GM23248 (cell line): ENCODE results near the gene ZFYVE26.

Experiments used
- EZH2 ChIP-seq: fragments of 200-600 bp; sonication (generic); IDR thresholded peaks from 2 replicates; pipeline ENCODE4 v1.6.1; 2018; ENCODE audit warnings: antibody characterized with exemption, mild to moderate bottlenecking; ENCODE audit not compliant: insufficient read depth, poor library complexity, severe bottlenecking
- EZH2phosphoT487 ChIP-seq: fragments of 200-600 bp; sonication (generic); IDR thresholded peaks from 2 replicates; pipeline ENCODE4 v1.6.1; 2018; ENCODE audit warnings: antibody characterized with exemption, moderate library complexity, mild to moderate bottlenecking, low read depth; ENCODE audit not compliant: insufficient read depth

GRCh38 chr14:67763158-67763822, 53.1 kb downstream of the ZFYVE26 start:
- TF ChIP-seq EZH2 (no peak), EZH2phosphoT487 (no peak)
